Thyroid gland (tissue), 4 donors: ENCODE measurements around the gene LPP. TPM values are rescaled to one million over a fixed set of nuclear protein-coding genes. Genes with fewer than 3 reads are reported as not detected.

ENCODE experiments used
- DNase-seq, 2 donors: peaks; one replicate each; pipeline ENCODE4 v3.0.0-alpha.2; 2019
- H3K27ac ChIP-seq, 3 donors: fragments of 200-600 bp; sonication (generic); 1 replicate in 2 of 3; 2 replicates in 1 of 3; pipeline ENCODE4 v1.5.1; 2016 to 2019; ENCODE audit warnings: mild to moderate bottlenecking in 1 of 3, moderate library complexity in 1 of 3
- H3K27me3 ChIP-seq: fragments of 200-600 bp; sonication (generic); one replicate; pipeline ENCODE4 v1.5.1; 2019
- H3K36me3 ChIP-seq, 2 donors: fragments of 200-600 bp; sonication (generic); one replicate each; pipeline ENCODE4 v1.5.1; 2016 to 2019
- H3K4me1 ChIP-seq, 2 donors: fragments of 200-600 bp; sonication (generic); one replicate each; pipeline ENCODE4 v1.5.1; 2017 to 2019
- H3K4me3 ChIP-seq, 3 donors: fragments of 200-600 bp; sonication (generic); replicated peaks in 1 of 3; 1 replicate in 2 of 3; 2 replicates in 1 of 3; pipeline ENCODE4 v1.5.1; 2016; ENCODE audit warnings: mild to moderate bottlenecking in 1 of 3
- H3K9me3 ChIP-seq: fragments of 200-600 bp; sonication (generic); one replicate; pipeline ENCODE4 v1.5.1; 2017
- POLR2A ChIP-seq, 2 donors: fragments of 450-650 bp; IDR thresholded peaks; one replicate each; pipeline ENCODE4 v1.6.1; 2017; ENCODE audit warnings: antibody characterized with exemption in 2 of 2, mild to moderate bottlenecking in 2 of 2, moderate library complexity in 1 of 2
- WGBS, 2 donors: methylation state at CpG; one replicate each; pipeline ENCODE4 v1.1.5; 2017; 5-methylcytosine and 5-hydroxymethylcytosine counted together
- intact Hi-C: fragments of 100-400 bp; cut with DNase I; formaldehyde crosslinking; loops from one replicate; pipeline ENCODE4 v1.15.1; 2023
- total RNA-seq, 4 donors: library from RNA; depleted of rRNA; stranded (reverse); fragments of >200 nt; gene quantifications; one replicate each; pipeline ENCODE4 v1.2.3, GENCODE V29; 2016
- TF ChIP-seq, protein P1 (sequence below), 6 experiments: fragments of 200-600 bp in 3 of 6; fragments of 450-650 bp in 3 of 6; sonication (generic) in 3 of 6; IDR thresholded peaks; one replicate each; pipeline ENCODE4 v1.5.1; 2016 to 2019; ENCODE audit warnings: antibody characterized with exemption in 6 of 6, mild to moderate bottlenecking in 2 of 6, inconsistent platforms in 1 of 6, moderate library complexity in 1 of 6

LPP gene
- total RNA-seq, 4 donors from 2014 or later, result 79.0 to 141 (median 82.8) TPM

DNA sequence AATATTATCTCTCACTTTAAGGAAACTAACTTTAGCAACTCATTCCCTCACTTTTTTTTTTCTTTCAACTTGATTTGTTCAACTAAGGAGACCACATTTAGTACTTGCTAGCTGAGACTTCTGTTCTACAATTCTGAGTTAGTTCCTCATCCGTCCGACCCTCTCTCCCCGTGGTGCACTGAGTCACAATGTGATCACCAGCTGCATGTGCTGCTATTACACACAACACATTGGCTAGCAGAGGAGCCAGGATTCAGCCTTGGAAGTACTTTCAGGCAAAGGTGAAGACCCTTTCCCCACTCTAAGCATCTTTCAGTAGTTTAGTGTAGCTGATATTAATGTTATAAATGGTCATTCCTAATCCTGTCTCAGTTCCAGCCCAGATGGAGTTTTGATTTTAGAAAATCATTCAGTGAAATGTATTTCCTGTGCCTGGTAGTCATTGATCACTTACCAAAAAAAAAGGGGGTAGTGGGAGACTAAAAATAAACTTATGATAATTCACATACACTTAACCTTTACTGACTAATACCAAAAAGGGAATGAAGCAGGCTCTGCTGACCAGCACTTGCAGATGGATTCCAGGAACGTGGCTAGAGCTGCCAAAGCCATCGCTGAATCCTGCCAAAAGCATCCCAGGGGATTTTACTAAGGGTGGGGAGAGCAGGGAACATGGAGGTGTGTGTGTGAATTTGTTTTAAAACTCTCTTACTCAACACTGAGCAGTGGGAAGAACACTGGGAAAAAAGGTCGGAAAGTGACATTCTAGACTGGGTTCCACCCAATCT, 424.8 kb downstream of the LPP start:
- Histone ChIP-seq H3K4me1 (no peaks in the 10 kb centered on the region), H3K9me3 (no peaks in the 10 kb centered on the region), H3K27me3 (no peaks in the 10 kb centered on the region), H3K36me3 (no peaks in the 10 kb centered on the region), H3K27ac (no peak overlapping the region), H3K4me3 (no peak overlapping the region)
- peak; percentile 12 to 25 for DNase-seq
- TF ChIP-seq, protein P1, sequence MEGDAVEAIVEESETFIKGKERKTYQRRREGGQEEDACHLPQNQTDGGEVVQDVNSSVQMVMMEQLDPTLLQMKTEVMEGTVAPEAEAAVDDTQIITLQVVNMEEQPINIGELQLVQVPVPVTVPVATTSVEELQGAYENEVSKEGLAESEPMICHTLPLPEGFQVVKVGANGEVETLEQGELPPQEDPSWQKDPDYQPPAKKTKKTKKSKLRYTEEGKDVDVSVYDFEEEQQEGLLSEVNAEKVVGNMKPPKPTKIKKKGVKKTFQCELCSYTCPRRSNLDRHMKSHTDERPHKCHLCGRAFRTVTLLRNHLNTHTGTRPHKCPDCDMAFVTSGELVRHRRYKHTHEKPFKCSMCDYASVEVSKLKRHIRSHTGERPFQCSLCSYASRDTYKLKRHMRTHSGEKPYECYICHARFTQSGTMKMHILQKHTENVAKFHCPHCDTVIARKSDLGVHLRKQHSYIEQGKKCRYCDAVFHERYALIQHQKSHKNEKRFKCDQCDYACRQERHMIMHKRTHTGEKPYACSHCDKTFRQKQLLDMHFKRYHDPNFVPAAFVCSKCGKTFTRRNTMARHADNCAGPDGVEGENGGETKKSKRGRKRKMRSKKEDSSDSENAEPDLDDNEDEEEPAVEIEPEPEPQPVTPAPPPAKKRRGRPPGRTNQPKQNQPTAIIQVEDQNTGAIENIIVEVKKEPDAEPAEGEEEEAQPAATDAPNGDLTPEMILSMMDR (IDR thresholded peaks at IDR 0.05), result no peak
- TF ChIP-seq POLR2A (IDR thresholded peaks at IDR 0.05), result no peak
- intact Hi-C loops, result no loop called here
- 60 to 82% methylated on average over 6 of the region's 6 CpGs for WGBS, 2 donors

DNA sequence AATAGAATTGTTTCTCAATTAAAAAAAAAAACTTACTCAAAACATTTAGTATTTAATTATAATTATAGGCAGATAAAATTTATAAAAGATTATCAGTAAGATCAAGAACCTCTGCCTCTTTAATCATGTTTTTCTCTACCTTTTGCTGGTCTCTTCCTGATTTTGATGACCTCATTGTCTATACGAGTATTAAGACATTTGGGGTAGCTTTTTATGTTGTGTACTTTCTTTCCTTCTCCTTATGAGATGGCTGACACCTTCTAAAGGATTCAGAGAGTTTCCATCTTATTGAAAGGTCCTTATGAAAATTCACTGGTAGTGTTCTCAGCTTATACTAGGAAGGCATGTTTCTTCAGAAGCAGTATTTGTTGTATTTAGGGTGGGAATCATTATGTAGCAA, 426.3 kb downstream of the LPP start:
- intact Hi-C loops, result no loop called here
- no peak for DNase-seq
- Histone ChIP-seq H3K27ac (no peak overlapping the region), H3K36me3 (no peaks in the 10 kb centered on the region), H3K4me1 (no peaks in the 10 kb centered on the region), H3K9me3 (no peaks in the 10 kb centered on the region), H3K27me3 (no peaks in the 10 kb centered on the region), H3K4me3 (no peak overlapping the region)
- 81 to 90% methylated on average over 1 of the region's 1 CpG for WGBS, 2 donors
- TF ChIP-seq, protein P1 (IDR thresholded peaks at IDR 0.05), result no peak
- TF ChIP-seq POLR2A (IDR thresholded peaks at IDR 0.05), result no peak

DNA sequence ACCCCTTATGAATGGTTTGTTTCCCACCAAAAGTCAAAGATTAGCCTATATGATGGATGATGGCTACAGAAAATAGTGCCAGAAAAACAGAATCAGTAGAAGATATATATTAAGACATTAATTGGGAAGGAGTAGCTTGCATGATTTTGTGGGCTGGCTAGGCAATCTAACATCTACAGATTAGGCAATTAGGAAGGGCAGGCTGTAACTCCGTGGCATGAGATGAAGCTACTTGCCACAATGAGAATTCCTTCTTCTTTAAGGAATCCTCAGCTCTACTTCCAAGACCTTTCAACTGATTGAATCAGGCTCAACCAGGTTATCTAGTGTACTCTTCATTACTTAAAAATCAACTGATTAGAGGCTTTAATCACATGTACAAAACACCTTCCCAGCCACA, 426.7 kb downstream of the LPP start:
- TF ChIP-seq POLR2A (IDR thresholded peaks at IDR 0.05), result no peak
- TF ChIP-seq, protein P1 (IDR thresholded peaks at IDR 0.05), result no peak
- H3K36me3 ChIP-seq, result no peaks in the 10 kb centered on the region
- no peak overlapping the region for H3K27ac ChIP-seq
- WGBS, 2 donors, result 93 to 96% methylated on average over 1 of the region's 1 CpG
- H3K4me1 ChIP-seq, result no peaks in the 10 kb centered on the region
- intact Hi-C loops, result no loop called here
- no peak overlapping the region for H3K4me3 ChIP-seq
- no peaks in the 10 kb centered on the region for H3K9me3 ChIP-seq
- H3K27me3 ChIP-seq, result no peaks in the 10 kb centered on the region
- no peak for DNase-seq

DNA sequence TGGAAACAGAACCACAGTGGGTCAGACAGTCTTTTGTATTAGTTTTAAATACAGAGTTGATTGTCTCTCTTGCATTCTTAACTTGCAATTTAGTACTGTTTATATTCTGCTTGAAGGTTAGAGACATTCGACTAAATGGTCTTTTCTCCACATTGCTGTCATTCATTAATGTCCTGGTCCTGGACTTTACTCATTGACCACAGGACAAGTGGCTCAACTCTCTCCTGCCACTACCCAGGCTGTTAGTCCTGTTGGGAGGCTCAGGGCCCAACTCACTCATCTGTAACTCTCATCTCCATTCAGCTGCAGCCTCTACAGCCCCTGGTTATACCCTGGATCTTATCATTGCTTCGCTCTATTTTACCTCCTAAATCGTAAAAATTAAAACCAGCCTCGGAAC, 427.4 kb downstream of the LPP start:
- intact Hi-C loops, result no loop called here
- no peak for TF ChIP-seq POLR2A (IDR thresholded peaks at IDR 0.05)
- TF ChIP-seq, protein P1 (IDR thresholded peaks at IDR 0.05), result no peak
- no peaks in the 10 kb centered on the region for H3K9me3 ChIP-seq
- no peak overlapping the region for H3K27ac ChIP-seq
- H3K27me3 ChIP-seq, result no peaks in the 10 kb centered on the region
- no peaks in the 10 kb centered on the region for H3K4me1 ChIP-seq
- no peak overlapping the region for H3K4me3 ChIP-seq
- WGBS, 2 donors, result 93 to 94% methylated on average over 4 of the region's 4 CpGs
- no peaks in the 10 kb centered on the region for H3K36me3 ChIP-seq
- DNase-seq, result no peak

DNA sequence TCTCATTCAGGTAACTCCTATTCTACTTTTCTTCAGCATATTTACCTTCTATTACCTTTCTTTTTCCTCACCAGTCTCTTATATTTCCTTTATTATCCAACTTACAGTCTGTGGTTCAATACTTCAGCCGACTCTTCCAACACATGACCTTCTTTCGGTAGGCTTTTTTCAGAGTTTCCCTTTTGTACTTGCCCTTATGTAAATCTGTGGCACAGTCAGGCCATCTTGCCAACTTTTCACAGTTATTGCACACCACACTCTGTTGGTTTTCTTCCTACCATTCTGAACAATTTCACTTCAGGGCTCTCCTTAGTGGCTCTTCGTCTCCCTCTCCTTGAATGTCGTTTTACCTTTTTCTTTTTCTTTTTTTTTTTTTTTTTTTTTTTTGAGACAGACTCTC, 427.8 kb downstream of the LPP start:
- DNase-seq, result peak; percentile 14 to 31
- 51 to 62% methylated on average over 4 of the region's 4 CpGs for WGBS, 2 donors
- no peaks in the 10 kb centered on the region for H3K27me3 ChIP-seq
- intact Hi-C loops, result no loop called here
- no peak overlapping the region for H3K4me3 ChIP-seq
- no peaks in the 10 kb centered on the region for H3K9me3 ChIP-seq
- H3K4me1 ChIP-seq, result no peaks in the 10 kb centered on the region
- no peak overlapping the region for H3K27ac ChIP-seq
- TF ChIP-seq, protein P1 (IDR thresholded peaks at IDR 0.05), result peak in 1 of 6 experiments; percentile 10
- no peak for TF ChIP-seq POLR2A (IDR thresholded peaks at IDR 0.05)
- H3K36me3 ChIP-seq, result no peaks in the 10 kb centered on the region
